Vein endothelial cell (primary cell): Measurements from ENCODE around the gene PDE6H. TPM values are rescaled to one million over a fixed set of nuclear protein-coding genes. Genes with fewer than 3 reads are reported as not detected.

Experiments
- total RNA-seq: library from RNA; depleted of rRNA; stranded (reverse); fragments of >200 nt; gene quantifications from 2 replicates; pipeline ENCODE4 v1.2.3, GENCODE V29; 2012

The PDE6H gene
- not detected in 2 replicates for total RNA-seq

DNA sequence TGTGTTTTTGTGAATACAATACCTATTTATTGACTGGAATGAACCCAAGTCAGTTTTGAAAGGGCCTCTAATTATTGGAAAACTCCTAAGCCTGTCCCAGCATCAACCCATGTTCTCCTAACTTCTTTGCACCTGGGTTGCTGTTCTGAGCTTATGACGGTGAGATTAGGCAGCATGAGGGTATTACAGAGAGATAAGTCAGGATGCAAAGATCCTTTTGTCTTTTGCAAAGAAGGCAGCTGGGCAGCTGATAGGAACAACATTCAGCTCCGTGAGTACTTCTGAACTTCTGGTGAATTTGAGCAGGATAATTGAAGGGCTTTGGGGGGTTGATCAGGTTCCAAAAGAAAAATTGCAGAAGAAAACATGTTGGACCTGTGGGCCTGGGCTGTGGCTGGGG lies at the start of gene PDE6H:
Gene PDE6H (plus strand): TSS at position 227 of the 400 bp plus-strand sequence. CDS start 4,971 bp downstream, outside the sequence.

GRCh38 chr12:14938301-14938700 lies 34.5 kb upstream of the PDE6H start, which contains the start of gene ERP27:
Gene ERP27, minus strand, starts transcription at chr12:14938537. Its CDS starts 29 bp downstream, at chr12:14938508.

GRCh38 chr12:14961466-14962152 lies 11.2 kb upstream of the PDE6H start, which contains the start of gene ARHGDIB:
Gene ARHGDIB, minus strand, starts transcription at chr12:14961601. Its CDS starts 10,889 bp downstream, at chr12:14950712.

Other genes with a start within 250 kb of the PDE6H start
- gene WBP11, start 169.6 kb upstream of the PDE6H start, total RNA-seq = 17.0 and 23.5 TPM in 2 replicates
- gene C12orf60, start 169.4 kb upstream of the PDE6H start, total RNA-seq = 1.6 and 2.2 TPM in 2 replicates
- gene SMCO3, start 158.9 kb upstream of the PDE6H start, total RNA-seq = 0.10 and 0.65 TPM in 2 replicates
- 23.8 and 42.1 TPM in 2 replicates for gene ART4, start 129.5 kb upstream of the PDE6H start, total RNA-seq
- 81.4 and 247 TPM in 2 replicates for gene MGP, start 87.2 kb upstream of the PDE6H start, total RNA-seq
- 0.33 and 1.3 TPM in 2 replicates for gene ERP27, start 34.5 kb upstream of the PDE6H start, total RNA-seq
- 583 and 636 TPM in 2 replicates for gene ARHGDIB, start 11.4 kb upstream of the PDE6H start, total RNA-seq
- gene RERG, start 248.4 kb downstream of the PDE6H start, total RNA-seq = not detected in 2 replicates